Stimulated activated CD4-positive, alpha-beta T cell treated with anti-CD3 and anti-CD28 coated beads, TNF-alpha, amount 100 ng/mL, for 24 hours (primary cell): ENCODE measurements around the gene TBCD.
"Not testable (repeated sequence)": the region's sequence is repeated elsewhere in the genome, so short reads cannot be mapped to it uniquely, and the experiment has no call there.

ENCODE experiments used
- DNase-seq, 3 experiments: peaks; one replicate each; pipeline ENCODE4 v3.0.0-alpha.2; 2020; ENCODE audit warnings: low read depth in 3 of 3

TBCD gene

GRCh38 chr17:82970067-82970466, 218.2 kb downstream of the TBCD start:
- no peak for DNase-seq

GRCh38 chr17:82970818-82971590, 219.1 kb downstream of the TBCD start:
- DNase-seq = no peak

GRCh38 chr17:82972836-82973372, 221.0 kb downstream of the TBCD start:
- DNase-seq = no peak

- no peak for DNase-seq
These were observed 221.7 kb downstream of the TBCD start for GRCh38 chr17:82973456-82974135.

- DNase-seq = no peak
These were observed 222.5 kb downstream of the TBCD start for GRCh38 chr17:82974136-82974952.

DNA sequence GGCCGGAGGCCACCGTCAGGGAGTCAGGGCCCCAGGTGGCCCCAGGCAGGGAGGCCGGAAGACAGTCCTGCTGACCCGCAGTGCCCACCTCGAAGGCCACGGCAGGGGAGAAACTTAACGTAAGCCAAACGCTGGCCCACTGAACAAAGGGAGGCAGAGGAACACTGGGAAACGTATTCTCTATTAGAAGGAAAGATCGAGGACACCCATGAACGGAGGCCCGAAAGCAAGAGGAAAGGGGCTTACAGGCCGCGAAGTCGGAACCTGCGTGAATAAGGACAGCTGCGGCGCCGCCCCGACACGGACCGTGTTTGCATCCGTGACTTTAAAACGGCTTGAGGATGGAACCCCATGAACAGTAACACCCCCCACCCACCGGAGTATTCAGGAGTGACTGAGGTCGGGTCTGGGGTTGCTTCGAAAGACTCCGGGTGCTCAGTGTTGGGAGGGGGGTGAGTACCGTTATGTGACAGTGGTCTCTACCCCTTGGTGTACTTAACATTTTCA, 225.2 kb downstream of the TBCD start:
- DNase-seq = no peak

DNA sequence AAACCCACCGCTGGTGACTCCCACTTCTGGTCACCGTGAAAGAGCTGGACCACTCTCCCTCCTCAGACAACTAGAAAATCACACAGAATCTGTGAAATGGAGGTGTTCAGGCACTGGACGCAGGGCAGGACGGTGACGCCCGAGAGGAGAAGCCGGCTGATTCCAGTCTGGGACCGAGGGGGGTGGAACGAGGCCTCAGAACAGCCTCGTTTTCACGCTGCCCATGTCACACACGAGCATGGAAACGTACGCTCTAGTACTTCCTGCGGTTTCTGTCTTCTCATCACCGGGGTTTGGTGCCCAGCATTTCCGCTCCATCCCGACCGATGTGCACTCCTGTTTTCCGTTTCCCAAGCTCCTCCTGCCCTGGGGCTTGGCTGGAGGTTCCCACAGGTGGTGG, 225.7 kb downstream of the TBCD start:
- DNase-seq = no peak

DNA sequence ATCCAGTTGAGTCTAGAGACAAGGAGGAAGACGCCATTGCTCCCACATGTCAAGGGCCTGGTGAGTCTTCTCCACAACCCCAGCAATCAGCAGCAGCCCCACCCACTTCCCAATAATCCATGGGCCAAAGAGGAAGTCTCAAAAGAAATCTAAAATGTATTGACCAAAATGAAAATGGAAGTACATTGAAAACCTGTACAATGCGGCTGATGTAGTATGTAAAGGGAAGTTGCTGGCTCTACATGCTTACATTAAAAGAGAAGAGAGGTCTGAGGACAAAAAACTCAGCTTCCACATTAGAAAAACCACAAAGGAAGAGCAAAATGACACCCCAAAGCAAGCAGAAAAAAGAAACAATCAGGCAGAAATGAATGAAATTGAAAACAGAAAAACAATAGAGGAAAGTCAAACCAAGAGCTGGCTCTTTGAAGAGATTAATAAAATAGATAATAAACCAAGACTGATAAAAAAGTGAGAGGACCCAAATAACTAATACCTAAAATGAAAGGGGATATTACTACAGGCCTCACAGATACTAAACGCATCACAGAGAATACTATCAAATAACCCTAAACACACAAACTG, 227.0 kb downstream of the TBCD start:
- no peak for DNase-seq

- DNase-seq = no peak
These were observed 227.9 kb downstream of the TBCD start for GRCh38 chr17:82979718-82980117.

GRCh38 chr17:82980632-82981031, 228.8 kb downstream of the TBCD start:
- no peak for DNase-seq

GRCh38 chr17:82981141-82981730, 229.4 kb downstream of the TBCD start:
- no peak for DNase-seq

DNA sequence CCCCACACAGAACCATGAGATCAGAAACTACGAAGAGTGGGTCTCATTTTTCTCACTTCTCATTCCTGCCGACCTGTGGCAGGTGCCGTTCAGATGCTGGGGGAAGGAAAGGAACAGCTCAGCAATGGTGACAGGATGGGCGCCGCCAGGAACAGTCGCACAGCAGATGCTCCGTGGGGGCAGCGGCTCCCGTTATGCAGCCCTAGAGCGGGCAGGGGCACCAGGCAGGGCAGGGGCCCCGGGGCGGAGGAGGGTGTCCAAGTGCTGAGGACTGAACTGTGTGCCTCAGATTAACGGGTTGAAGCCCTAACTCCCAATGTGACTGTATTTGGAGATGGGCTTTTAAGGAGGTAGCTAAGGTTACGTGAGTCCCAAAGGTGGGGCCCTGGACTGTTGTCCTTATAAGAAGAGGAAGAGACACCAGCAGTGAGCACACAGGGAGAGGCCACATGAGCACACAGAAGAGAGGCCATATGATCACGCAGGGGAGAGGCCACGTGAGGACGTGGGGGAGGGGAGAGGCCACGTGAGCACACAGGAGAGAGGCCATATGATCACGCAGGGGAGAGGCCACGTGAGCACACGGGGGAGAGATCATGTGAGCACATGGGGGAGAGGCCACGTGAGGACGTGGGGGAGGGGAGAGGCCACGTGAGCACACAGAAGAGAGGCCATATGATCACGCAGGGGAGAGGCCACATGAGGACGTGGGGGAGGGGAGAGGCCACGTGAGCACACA, 231.8 kb downstream of the TBCD start:
- DNase-seq = no peak

GRCh38 chr17:82984249-82984617, 232.4 kb downstream of the TBCD start:
- not testable (repeated sequence) for DNase-seq

- DNase-seq = no peak
These were observed 233.0 kb downstream of the TBCD start for GRCh38 chr17:82984751-82985427.

DNA sequence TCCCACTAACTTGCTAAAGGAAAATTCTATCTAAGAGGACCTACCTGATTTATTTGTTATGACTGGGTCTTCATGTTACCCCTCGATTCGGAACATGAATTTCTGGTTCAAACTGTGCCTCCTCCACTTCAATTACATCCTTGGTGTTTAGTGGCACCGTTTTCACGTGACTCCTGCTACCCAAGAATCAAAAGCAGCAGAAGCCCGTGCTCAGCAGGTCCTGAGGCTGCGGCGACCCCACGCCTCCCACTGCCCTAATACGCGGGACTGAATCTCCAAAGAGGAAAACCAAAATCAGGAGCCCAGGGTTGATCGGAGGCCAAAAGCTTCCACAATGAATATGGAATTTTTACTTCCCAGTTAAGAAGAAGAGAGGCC, 233.6 kb downstream of the TBCD start:
- DNase-seq = no peak

DNA sequence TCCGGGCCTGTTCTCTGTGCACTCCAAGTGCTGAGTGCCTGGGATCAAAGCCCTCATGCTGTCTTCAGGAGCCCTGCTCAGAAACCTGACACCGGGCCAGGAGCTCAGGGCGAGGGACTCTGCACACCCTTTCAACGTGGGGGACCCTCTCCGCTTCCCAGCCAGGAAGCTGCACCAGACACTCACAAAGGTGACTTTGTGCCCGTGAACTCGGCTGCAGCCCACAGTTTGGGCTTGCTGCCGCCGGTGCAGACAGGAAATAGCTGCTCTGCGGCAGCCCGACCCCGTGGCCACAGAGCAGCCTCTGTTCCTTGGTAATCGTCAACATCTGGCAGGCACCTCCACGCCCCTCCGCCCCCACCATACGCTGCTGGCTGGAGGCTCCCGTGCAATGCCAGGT, 234.1 kb downstream of the TBCD start:
- DNase-seq = peak in 1 of 3 experiments; percentile 51

DNA sequence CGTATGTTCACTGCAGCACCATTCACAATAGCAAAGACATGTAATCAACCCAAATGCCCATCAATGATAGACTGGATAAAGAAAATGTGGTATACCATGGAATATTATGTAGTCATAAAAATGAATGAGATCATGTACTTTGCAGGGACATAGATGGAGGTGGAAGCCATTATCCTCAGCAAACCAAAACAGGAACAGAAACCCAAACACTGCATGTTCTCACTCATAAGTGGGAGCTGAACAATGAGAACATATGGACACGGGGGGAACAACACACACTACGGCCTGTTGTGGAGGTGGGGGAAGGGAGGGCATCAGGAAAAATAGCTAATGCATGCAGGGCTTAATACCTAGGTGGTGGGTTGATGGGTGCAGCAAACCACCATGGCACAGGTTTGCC, 237.2 kb downstream of the TBCD start:
- not testable (repeated sequence) for DNase-seq

- no peak for DNase-seq
These were observed 238.0 kb downstream of the TBCD start for GRCh38 chr17:82989881-82990280.

DNA sequence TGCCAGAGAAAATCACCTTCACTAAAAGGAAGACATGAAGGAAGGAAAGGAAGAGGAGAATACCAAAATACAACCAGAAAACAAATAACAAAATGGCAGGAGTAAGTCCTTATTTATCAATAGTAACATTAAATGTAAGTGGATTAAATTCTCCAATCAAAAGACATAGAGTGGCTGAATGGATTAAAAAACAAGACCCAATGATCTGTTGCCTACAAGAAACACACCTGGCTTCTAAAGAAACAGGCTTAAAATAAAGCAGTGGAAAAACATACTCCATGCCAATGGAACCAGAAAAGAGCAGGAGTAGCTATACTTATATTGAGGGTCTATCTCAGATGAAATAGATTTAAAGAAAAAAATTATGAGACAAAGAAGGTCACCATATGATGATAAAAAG, 241.1 kb downstream of the TBCD start:
- no peak for DNase-seq
